GM19468 (cell line): ENCODE results near the gene NDUFB6.
"Not testable (repeated sequence)": the region's sequence is repeated elsewhere in the genome, so short reads cannot be mapped to it uniquely, and the experiment has no call there.

Source experiments
- ATAC-seq: cut with Tn5 transposase; IDR thresholded peaks from one replicate; pipeline ENCODE4 v1.9.1; 2021; ENCODE audit warnings: mild to moderate bottlenecking, moderate library complexity, moderate number of reproducible peaks; ENCODE audit not compliant: unreplicated experiment; ENCODE audit errors: extremely low read depth

NDUFB6 gene

GRCh38 chr9:32571969-32572899 is 725 bp downstream of the NDUFB6 start:
- peak; percentile 75 for ATAC-seq

- ATAC-seq, result no peak
Measured at GRCh38 chr9:32570262-32570661, 2.7 kb downstream of the NDUFB6 start.

- ATAC-seq, result no peak
Measured at GRCh38 chr9:32566770-32567169, 6.2 kb downstream of the NDUFB6 start.

- ATAC-seq, result no peak
Measured at GRCh38 chr9:32565967-32566366, 7.0 kb downstream of the NDUFB6 start.

GRCh38 chr9:32558408-32558934 is 14.5 kb downstream of the NDUFB6 start:
- no peak for ATAC-seq

GRCh38 chr9:32554591-32554990 is 18.4 kb downstream of the NDUFB6 start:
- ATAC-seq, result no peak

GRCh38 chr9:32554107-32554506 is 18.9 kb downstream of the NDUFB6 start:
- ATAC-seq, result no peak

- ATAC-seq, result peak; percentile 77
Measured at GRCh38 chr9:32552172-32552872, 20.6 kb downstream of the NDUFB6 start, which contains the start of the genes SMIM27 and TOPORS. TSS of gene SMIM27 (plus strand) at chr9:32552327. CDS start at chr9:32552435, 108 bp downstream. TSS of gene TOPORS (minus strand) at chr9:32552586. CDS start at chr9:32552436, 150 bp downstream.

GRCh38 chr9:32551276-32552051 is 21.5 kb downstream of the NDUFB6 start:
- no peak for ATAC-seq

- ATAC-seq, result peak; percentile 64
Measured at GRCh38 chr9:32550562-32551275, 22.2 kb downstream of the NDUFB6 start.

GRCh38 chr9:32550150-32550561 is 22.8 kb downstream of the NDUFB6 start:
- ATAC-seq, result no peak

- ATAC-seq, result not testable (repeated sequence)
Measured at GRCh38 chr9:32548213-32548612, 24.7 kb downstream of the NDUFB6 start.

GRCh38 chr9:32545884-32546283 is 27.1 kb downstream of the NDUFB6 start:
- no peak for ATAC-seq

- ATAC-seq, result no peak
Measured at GRCh38 chr9:32543047-32543446, 29.9 kb downstream of the NDUFB6 start.

- no peak for ATAC-seq
Measured at GRCh38 chr9:32533816-32534215, 39.1 kb downstream of the NDUFB6 start.

- ATAC-seq, result no peak
Measured at GRCh38 chr9:32533336-32533735, 39.6 kb downstream of the NDUFB6 start.

- no peak for ATAC-seq
Measured at GRCh38 chr9:32526707-32527048, 46.3 kb downstream of the NDUFB6 start.

GRCh38 chr9:32526041-32526706 is 46.8 kb downstream of the NDUFB6 start, which contains the start of gene RIGI:
TSS of gene RIGI (minus strand) at chr9:32526196. CDS start at chr9:32526166, 30 bp downstream.
- peak; percentile 47 for ATAC-seq

- no peak for ATAC-seq
Measured at GRCh38 chr9:32525709-32526030, 47.3 kb downstream of the NDUFB6 start.
